T follicular helper cell (primary cell): ENCODE data around the gene KIF13A.
"Not testable (repeated sequence)": the region's sequence is repeated elsewhere in the genome, so short reads cannot be mapped to it uniquely, and the experiment has no call there.

Experiments used
- DNase-seq: peaks from one replicate; pipeline ENCODE4 v3.0.0-alpha.2; 2020; ENCODE audit warnings: low read depth

The KIF13A gene

GRCh38 chr6:17790489-17790888 is 196.9 kb downstream of the KIF13A start:
- DNase-seq: no peak

- no peak for DNase-seq
These were observed 202.2 kb downstream of the KIF13A start for GRCh38 chr6:17785094-17785787.

DNA sequence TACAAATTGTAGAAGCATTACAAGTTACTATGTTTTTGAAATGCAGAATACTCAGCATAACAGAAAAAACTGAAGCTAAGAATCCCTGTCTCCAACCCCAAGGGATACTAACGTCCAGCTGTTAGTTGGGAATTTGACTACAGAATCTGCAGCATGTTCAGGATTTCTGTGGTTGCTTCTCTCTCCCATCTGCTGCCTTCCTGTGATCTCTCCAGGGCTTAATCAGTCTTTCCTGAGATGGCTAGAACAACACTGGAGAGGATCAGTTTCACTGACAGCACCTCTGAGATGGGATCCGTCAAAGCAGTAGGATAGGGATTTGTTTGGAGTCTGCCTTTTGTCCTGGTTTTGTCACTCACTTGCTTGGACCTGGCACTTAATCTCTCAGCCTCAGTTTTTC is 207.4 kb downstream of the KIF13A start:
- DNase-seq: no peak

- DNase-seq: no peak
These were observed 215.8 kb downstream of the KIF13A start for GRCh38 chr6:17771609-17772008.

DNA sequence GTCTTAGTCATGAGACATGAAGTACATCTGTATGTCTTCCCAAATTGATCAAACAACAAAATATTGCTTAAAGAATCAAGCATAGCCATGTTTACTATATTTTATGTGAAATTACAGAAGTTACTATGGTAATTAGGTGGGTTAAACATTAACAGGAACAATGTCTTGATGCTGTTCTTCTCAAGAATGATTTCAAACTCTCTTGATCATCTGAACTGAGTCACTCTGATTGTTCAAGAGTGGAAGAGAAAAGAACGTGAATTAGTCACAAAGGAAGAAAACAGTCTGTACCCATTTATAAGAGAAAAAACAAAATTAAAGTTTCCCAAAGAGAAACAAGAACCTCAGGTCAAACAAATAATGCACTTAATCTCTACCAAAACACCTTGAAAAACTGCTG is 218.6 kb downstream of the KIF13A start:
- DNase-seq: no peak

DNA sequence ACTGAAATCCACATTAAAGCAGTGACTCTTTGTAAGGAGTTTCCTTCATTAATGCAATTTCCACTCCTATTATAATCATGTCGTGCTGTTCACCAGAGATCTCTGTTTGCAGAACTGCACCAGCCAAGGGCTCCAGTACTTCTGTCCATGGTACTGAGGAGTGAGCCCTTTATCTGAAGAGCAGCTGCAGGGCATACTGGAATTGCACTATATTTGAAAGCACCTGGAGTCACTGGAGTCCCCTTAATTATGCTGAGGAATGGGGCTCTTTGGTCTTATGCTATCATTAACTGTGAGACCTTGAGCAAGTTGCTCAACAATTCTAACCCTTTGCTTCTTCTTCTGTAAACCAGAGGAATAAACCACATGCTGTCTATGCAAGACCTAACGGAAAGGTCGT is 219.0 kb downstream of the KIF13A start:
- no peak for DNase-seq

DNA sequence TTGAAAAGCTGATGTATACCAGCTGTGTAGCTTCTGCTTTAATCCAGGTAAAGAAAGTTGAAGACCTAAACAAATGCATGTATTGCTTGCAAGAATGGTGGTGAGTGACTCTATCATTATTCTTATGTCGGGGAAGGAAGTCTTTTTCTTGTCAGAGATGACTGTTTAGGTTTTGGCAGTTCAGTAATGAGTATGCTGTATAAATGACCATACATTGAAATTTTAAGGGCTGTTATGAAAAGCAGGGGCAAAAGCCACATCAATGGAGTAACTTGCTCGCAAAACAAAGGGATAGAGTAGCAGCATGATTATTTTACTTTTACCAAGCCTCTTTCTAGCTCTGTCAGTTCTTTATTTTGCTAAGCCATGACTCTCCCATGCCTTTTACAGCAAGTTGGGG is 224.8 kb downstream of the KIF13A start:
- no peak for DNase-seq

- DNase-seq: no peak
These were observed 229.3 kb downstream of the KIF13A start for GRCh38 chr6:17758119-17758518.

GRCh38 chr6:17754254-17754653 is 233.2 kb downstream of the KIF13A start:
- DNase-seq: no peak

DNA sequence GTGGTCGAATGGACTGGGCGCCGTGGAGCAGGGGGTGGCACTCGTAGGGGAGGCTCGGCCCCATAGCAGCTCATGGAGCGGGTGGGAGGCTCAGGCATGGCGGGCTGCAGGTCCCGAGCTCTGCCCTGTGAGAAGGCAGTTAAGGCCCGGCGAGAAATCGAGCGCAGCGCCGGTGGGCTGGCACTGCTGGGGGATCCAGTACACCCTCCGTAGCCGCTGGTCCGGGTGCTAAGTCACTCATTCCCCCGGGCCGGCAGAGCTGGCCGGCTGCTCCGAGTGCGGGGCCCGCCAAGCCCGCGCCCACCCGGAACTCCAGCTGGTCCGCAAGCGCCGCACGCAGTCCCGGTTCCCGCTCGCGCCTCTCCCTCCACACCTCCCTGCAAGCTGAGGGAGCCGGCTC is 242.1 kb downstream of the KIF13A start:
- DNase-seq: not testable (repeated sequence)

- DNase-seq: not testable (repeated sequence)
These were observed 242.6 kb downstream of the KIF13A start for GRCh38 chr6:17744757-17745308.

GRCh38 chr6:17744019-17744756 is 243.2 kb downstream of the KIF13A start:
- DNase-seq: no peak

GRCh38 chr6:17741507-17741906 is 245.9 kb downstream of the KIF13A start:
- DNase-seq: no peak

GRCh38 chr6:17740559-17741220 is 246.7 kb downstream of the KIF13A start:
- DNase-seq: no peak

DNA sequence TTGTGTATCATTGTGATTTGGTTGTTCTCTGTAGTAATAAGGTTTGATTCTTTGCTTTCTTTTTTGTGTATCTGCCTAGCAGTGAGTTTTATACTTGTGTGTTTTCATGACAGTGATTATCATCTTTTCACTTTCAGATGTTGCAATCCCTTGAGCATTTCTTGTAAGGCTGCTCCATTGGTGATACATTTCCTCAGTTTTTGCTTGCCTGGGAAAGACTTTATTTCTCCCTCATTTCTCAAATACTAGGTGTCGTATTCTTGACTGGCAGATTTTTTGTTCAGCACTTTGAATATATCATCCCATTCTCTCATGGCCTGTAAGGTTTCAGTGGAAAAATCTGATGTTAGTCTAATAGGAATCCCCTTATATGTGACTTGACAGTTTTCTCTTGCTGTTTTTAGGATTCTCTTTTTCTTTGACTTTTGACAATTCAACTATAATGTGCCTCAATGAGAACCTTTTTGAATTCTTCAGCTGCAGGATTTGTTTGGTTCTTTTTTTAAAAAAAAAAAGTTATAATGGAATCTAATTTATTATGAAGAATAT is 249.7 kb downstream of the KIF13A start:
- DNase-seq: no peak

DNA sequence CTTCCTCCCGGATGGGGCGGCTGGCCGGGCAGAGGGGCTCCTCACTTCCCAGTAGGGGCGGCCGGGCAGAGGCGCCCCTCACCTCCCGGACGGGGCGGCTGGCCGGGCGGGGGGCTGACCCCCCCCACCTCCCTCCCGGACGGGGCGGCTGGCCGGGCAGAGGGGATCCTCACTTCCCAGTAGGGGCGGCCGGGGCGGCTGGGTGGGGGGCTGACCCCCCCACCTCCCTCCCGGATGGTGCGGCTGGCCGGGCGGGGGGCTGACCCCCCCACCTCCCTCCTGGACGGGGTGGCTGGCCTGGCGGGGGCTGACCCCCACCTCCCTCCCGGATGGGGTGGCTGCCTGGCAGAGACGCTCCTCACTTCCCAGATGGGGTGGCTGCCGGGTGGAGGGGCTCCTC is 252.1 kb downstream of the KIF13A start:
- not testable (repeated sequence) for DNase-seq

- no peak for DNase-seq
These were observed 257.2 kb downstream of the KIF13A start for GRCh38 chr6:17730078-17730704.

DNA sequence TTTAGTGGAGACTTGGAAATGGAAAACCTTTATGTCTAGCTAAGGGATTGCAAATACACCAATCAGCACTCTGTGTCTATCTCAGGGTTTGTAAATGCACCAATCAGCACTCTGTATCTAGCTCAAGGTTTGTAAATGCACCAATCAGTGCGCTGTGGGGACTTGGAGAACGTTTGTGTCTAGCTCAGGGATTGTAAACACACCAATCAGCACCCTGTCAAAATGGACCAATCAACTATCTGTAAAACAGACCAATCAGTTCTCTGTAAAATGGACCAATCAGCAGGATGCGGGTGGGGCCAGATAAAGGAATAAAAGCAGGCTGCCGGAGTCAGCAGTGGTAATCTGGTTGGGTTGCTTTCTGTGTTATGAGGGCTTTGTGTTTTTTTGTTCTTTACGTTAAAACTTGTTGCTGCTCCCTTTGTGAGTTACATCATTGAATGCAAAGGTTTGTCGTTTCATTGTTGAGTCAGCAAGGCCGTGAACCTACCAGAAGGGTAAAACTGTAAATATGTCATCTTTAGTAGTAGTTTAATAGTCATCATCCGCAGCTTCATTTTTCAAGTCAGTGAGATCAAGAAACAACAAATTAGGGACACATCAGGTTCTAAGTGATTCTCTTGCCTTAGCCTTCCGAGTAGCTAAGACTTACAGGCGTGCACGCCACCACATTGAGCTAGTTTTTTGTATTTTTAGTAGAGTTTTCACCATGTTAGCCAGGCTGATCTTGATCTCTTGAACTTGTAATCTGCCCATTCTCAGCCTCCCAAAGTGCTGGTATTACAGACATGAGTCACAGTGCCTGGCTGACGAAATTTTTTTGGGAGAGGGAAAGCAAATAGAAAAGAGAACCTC is 258.0 kb downstream of the KIF13A start:
- DNase-seq: no peak

DNA sequence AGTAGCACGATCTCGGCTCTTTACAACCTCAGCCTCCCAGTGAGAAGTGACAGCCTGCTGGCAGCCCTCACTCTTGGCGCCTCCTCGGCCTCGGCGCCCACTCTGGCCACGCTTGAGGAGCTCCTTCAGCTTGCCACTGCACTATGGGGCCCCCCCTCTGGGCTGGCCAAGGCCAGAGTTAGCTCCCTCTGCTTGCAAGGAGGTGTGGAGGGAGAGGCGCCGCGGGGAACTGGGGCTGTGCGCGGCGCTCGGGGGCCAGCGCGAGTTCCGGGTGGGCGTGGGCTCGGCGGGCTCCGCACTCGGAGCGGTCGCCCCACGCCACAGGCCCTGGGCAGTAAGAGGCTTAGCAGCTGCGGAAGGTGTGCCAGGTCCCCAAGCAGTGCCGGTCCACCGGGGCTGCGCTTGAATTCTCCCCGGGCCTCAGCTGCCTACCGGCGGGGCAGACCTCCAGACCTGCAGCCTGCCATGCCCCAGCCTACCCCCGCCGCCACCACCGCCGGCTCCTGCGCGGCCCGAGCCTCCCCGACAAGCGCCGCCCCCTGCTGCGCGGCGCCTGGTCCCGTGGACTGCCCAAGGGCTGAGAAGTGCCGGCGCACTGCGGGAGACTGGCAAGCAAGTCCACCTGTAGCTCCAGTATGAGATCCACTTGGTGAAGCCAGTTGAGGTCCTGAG is 258.7 kb downstream of the KIF13A start:
- DNase-seq: no peak

- DNase-seq: no peak
These were observed 262.4 kb downstream of the KIF13A start for GRCh38 chr6:17725083-17725482.
